Upper lobe of left lung (tissue), 4 donors: ENCODE measurements around the gene PCDHGA7.

ENCODE experiments used
- CTCF ChIP-seq, 6 experiments: fragments of 450-650 bp in 4 of 6; fragments of 200-600 bp in 2 of 6; sonication (generic) in 2 of 6; IDR thresholded peaks; one replicate each; pipeline ENCODE4 v1.5.1; 2016 to 2019; ENCODE audit warnings: antibody characterized with exemption in 6 of 6
- POLR2AphosphoS5 ChIP-seq, 2 donors: sonication (generic); formaldehyde crosslinking; IDR thresholded peaks; one replicate each; pipeline ENCODE4 v1.5.1; 2017; ENCODE audit warnings: antibody characterized with exemption in 2 of 2

- TF ChIP-seq CTCF (IDR thresholded peaks at IDR 0.05) = no peak
- TF ChIP-seq POLR2AphosphoS5 (IDR thresholded peaks at IDR 0.05) = no peak
Observed at GRCh38 chr5:141363952-141364660, 18.4 kb upstream of the PCDHGA7 start, which contains the start of gene PCDHGA5.
